Panc1 (cell line): ENCODE measurements around the gene SNX24. TPM values are rescaled to one million over a fixed set of nuclear protein-coding genes. Genes with fewer than 3 reads are reported as not detected.

Source experiments
- ATAC-seq: fragments of 200-7000 bp; cut with Tn5 transposase; 2 replicates; pipeline ENCODE4 v1.9.1; 2020; ENCODE audit warnings: mild to moderate bottlenecking, moderate library complexity
- Bru-seq: library from RNA; stranded (reverse); fragments of 400-500 nt; gene quantifications from one replicate; lab custom pipeline; 2021; lab: Mats Ljungman, UMichigan
- BruChase-seq, 2 experiments: library from RNA; stranded (reverse); fragments of 400-500 nt; gene quantifications; one replicate each; lab custom pipeline; 2021; lab: Mats Ljungman, UMichigan
- BruUV-seq: library from RNA; stranded (reverse); fragments of 400-500 nt; replicated peaks from 2 replicates; lab custom pipeline; 2021; lab: Mats Ljungman, UMichigan
- CTCF ChIA-PET: fragments of 300-600 bp; sonication (Branson Sonifier 250); formaldehyde crosslinking; loops from one replicate; lab custom pipeline; 2022; ENCODE audit warnings: antibody characterized with exemption; lab: Charles Lee
- POLR2A ChIA-PET: fragments of 300-600 bp; sonication (Branson Sonifier 250); formaldehyde crosslinking; loops from one replicate; lab custom pipeline; 2022; ENCODE audit warnings: antibody characterized with exemption; lab: Charles Lee
- DNase-seq: peaks from one replicate; pipeline ENCODE4 v3.0.0-alpha.2; 2010; ENCODE audit warnings: low read depth, low spot score
- H3K27ac ChIP-seq: 2 replicates; pipeline ENCODE4 v1.5.1; 2011; ENCODE audit warnings: mild to moderate bottlenecking, low read length, inconsistent platforms
- H3K27me3 ChIP-seq: fragments of 200-500 bp; sonication (Bioruptor generic); 2 replicates; pipeline ENCODE4 v1.6.0; 2014; ENCODE audit warnings: low read length, inconsistent platforms; ENCODE audit not compliant: control insufficient read depth, insufficient read depth
- H3K36me3 ChIP-seq: fragments of 200-500 bp; sonication (Bioruptor generic); 2 replicates; pipeline ENCODE4 v1.5.1; 2014; ENCODE audit warnings: inconsistent platforms, mild to moderate bottlenecking, low read length, moderate library complexity; ENCODE audit not compliant: control insufficient read depth, insufficient read depth
- H3K4me1 ChIP-seq: 2 replicates; pipeline ENCODE4 v1.5.1; 2011; ENCODE audit warnings: inconsistent platforms, mild to moderate bottlenecking, low read length, moderate library complexity; ENCODE audit not compliant: control insufficient read depth, insufficient read depth
- H3K4me3 ChIP-seq, 2 experiments: 2 replicates each; pipeline ENCODE4 v1.5.1; 2011 to 2012; ENCODE audit warnings: low read depth in 2 of 2, low read length in 2 of 2, mild to moderate bottlenecking in 2 of 2, inconsistent platforms in 1 of 2, moderate library complexity in 1 of 2
- H3K9me3 ChIP-seq: fragments of 200-500 bp; sonication (Bioruptor generic); 2 replicates; pipeline ENCODE4 v1.5.1; 2014; ENCODE audit warnings: low read depth, mild to moderate bottlenecking, inconsistent platforms, low read length, moderate library complexity; ENCODE audit not compliant: control insufficient read depth, insufficient read depth
- CTCF ChIP-seq: fragments of 450-650 bp; IDR thresholded peaks from 2 replicates; pipeline ENCODE4 v1.5.1; 2017; ENCODE audit warnings: mild to moderate bottlenecking
- POLR2AphosphoS5 ChIP-seq: IDR thresholded peaks from 2 replicates; pipeline ENCODE4 v1.6.1; 2012; ENCODE audit warnings: mild to moderate bottlenecking, low read depth, low read length, moderate library complexity
- REST ChIP-seq, 2 experiments: IDR thresholded peaks; 2 replicates each; pipeline ENCODE4 v1.6.1; 2011 to 2012; ENCODE audit warnings: low read depth in 2 of 2, control low read depth in 1 of 2, low read length in 1 of 2, mild to moderate bottlenecking in 1 of 2, moderate library complexity in 1 of 2; ENCODE audit not compliant: insufficient read depth in 1 of 2
- SIN3A ChIP-seq: IDR thresholded peaks from 2 replicates; pipeline ENCODE4 v1.6.1; 2012; ENCODE audit warnings: low read depth, mild to moderate bottlenecking, low read length, moderate library complexity, borderline replicate concordance; ENCODE audit not compliant: insufficient read depth
- TCF7L2 ChIP-seq: IDR thresholded peaks from 2 replicates; pipeline ENCODE4 v1.6.1; 2011; ENCODE audit warnings: mild to moderate bottlenecking, low read depth, low read length, inconsistent platforms
- in situ Hi-C: cut with HindIII; loops from 2 replicates; pipeline ENCODE4 v1.10.0; 2016; ENCODE audit warnings: low sequenced_read_pairs, low pct_unique_long_range_greater_than_20kb
- intact Hi-C: fragments of 100-400 bp; cut with micrococcal nuclease; formaldehyde crosslinking; loops from one replicate; pipeline ENCODE4 v1.10.0; 2022; ENCODE audit not compliant: unreplicated experiment
- long read RNA-seq: library from polyadenylated mRNA; unstranded; transcript quantifications from one replicate; pipeline ENCODE4 v2.0.0, GENCODE V29; 2021; ENCODE audit not compliant: unreplicated experiment
- polyA plus RNA-seq: library from polyadenylated mRNA; unstranded; fragments of >200 nt; gene quantifications from one replicate; pipeline ENCODE4 v1.2.1, GENCODE V29; 2012; ENCODE audit warnings: missing spikeins; ENCODE audit not compliant: insufficient read length
- total RNA-seq: library from RNA; stranded (reverse); gene quantifications from one replicate; pipeline ENCODE4 v1.2.1, GENCODE V29; 2021; ENCODE audit not compliant: unreplicated experiment

Gene SNX24
- total RNA-seq (32.8 TPM), Bru-seq, nascent RNA (percentile 83 among the genes with signal in this experiment), BruChase-seq, experiment 1, labeled RNA remaining after a 2-hour chase (percentile 71 among the genes with signal in this experiment), BruChase-seq, experiment 2, labeled RNA remaining after a 6-hour chase (percentile 69 among the genes with signal in this experiment)
- polyA plus RNA-seq: 16.9 TPM
- long read RNA-seq, transcript SNX24-201 (7 exons, 2,158 nt): major isoform, 14 of 38 reads
- long read RNA-seq, transcript SNX24-205 (6 exons, 588 nt): minor isoform, 6 of 38 reads
- long read RNA-seq, partial matches to known transcripts: 0 of 38 reads
- long read RNA-seq, other reads (novel, unspliced or antisense): 17 of 38 reads

GRCh38 chr5:122845229-122846050 is at the start of gene SNX24:
TSS of gene SNX24 (plus strand) at chr5:122845613. CDS start at chr5:122845634, 21 bp downstream.
- in situ Hi-C loops (no loop called here), intact Hi-C loops (no loop called here)
- peak within 1 kb of the TSS; percentile 86 to 89 for H3K4me3 ChIP-seq
- H3K9me3 ChIP-seq: no peaks in the 10 kb centered on the region
- DNase-seq (no peak), ATAC-seq (peak; percentile 96)
- ChIA-PET POLR2A (interaction anchor here (0.6 kb wide), 1 partner anchor 575 kb away, joined by 7 read pairs; no protein-coding TSS in a partner anchor), CTCF (no interaction called here)
- TF ChIP-seq SIN3A (0 out of 2 replicates have a peak, but pooled peaks have one; percentile 19), CTCF (no peak), TCF7L2 (peak; percentile 44; the same call in 1 of the 2 replicates), REST (IDR thresholded peaks at IDR 0.05; ENCODE audit: insufficient read depth in 1 of 2, low read depth in 2 of 2, low read length in 1 of 2) (no peak), POLR2AphosphoS5 (peak; percentile 57)
- no TSS peak for BruUV-seq
- H3K27ac ChIP-seq: peak within 1 kb of the TSS; percentile 98
- peaks cover 29% of the 10 kb centered on the region for H3K4me1 ChIP-seq
- no peaks in the 10 kb centered on the region for H3K36me3 ChIP-seq
- H3K27me3 ChIP-seq: no peaks in the 10 kb centered on the region

- ChIA-PET CTCF (no interaction called here), POLR2A (no interaction called here)
- ATAC-seq: no peak
- intact Hi-C loops (no loop called here), in situ Hi-C loops (no loop called here)
- no peak for DNase-seq
- no peaks in the 10 kb centered on the region for H3K27me3 ChIP-seq
- TF ChIP-seq POLR2AphosphoS5: no peak
- no peak for TF ChIP-seq SIN3A
- no peak for TF ChIP-seq REST (IDR thresholded peaks at IDR 0.05; ENCODE audit: insufficient read depth in 1 of 2, low read depth in 2 of 2, low read length in 1 of 2)
- no peak for TF ChIP-seq TCF7L2
- no peak for TF ChIP-seq CTCF
- BruUV-seq: no TSS peak
- peaks cover 5% of the 10 kb centered on the region; the same call in 1 of the 2 replicates for H3K36me3 ChIP-seq
- H3K9me3 ChIP-seq: no peaks in the 10 kb centered on the region
- no peak overlapping the region for H3K4me3 ChIP-seq
- H3K4me1 ChIP-seq: no peaks in the 10 kb centered on the region
- H3K27ac ChIP-seq: no peak overlapping the region
Measured at GRCh38 chr5:122805481-122805880, 39.9 kb upstream of the SNX24 start.
